Fibroblast of peridontal ligament (primary cell): ENCODE results near the gene BTBD9.

Source experiments
- DNase-seq: peaks from one replicate; pipeline ENCODE4 v3.0.0-alpha.2; 2010; ENCODE audit errors: extremely low read depth

Gene BTBD9

GRCh38 chr6:38177882-38178583 lies 461.7 kb downstream of the BTBD9 start:
- no peak for DNase-seq

GRCh38 chr6:38176797-38177751 lies 462.7 kb downstream of the BTBD9 start:
- no peak for DNase-seq

GRCh38 chr6:38175786-38176185 lies 463.9 kb downstream of the BTBD9 start:
- no peak for DNase-seq

GRCh38 chr6:38174806-38175495 lies 464.8 kb downstream of the BTBD9 start:
- no peak for DNase-seq

GRCh38 chr6:38174315-38174714 lies 465.4 kb downstream of the BTBD9 start:
- no peak for DNase-seq

- DNase-seq, result no peak
Observed at GRCh38 chr6:38173909-38174308, 465.8 kb downstream of the BTBD9 start.

- no peak for DNase-seq
Observed at GRCh38 chr6:38172739-38173410, 466.9 kb downstream of the BTBD9 start.

GRCh38 chr6:38171997-38172738 lies 467.6 kb downstream of the BTBD9 start:
- no peak for DNase-seq

- DNase-seq, result no peak
Observed at GRCh38 chr6:38170666-38171355, 468.9 kb downstream of the BTBD9 start.

GRCh38 chr6:38169977-38170526 lies 469.7 kb downstream of the BTBD9 start:
- no peak for DNase-seq

GRCh38 chr6:38169221-38169976 lies 470.3 kb downstream of the BTBD9 start:
- DNase-seq, result no peak

GRCh38 chr6:38168699-38169098 lies 471.0 kb downstream of the BTBD9 start:
- no peak for DNase-seq

GRCh38 chr6:38168126-38168525 lies 471.6 kb downstream of the BTBD9 start:
- no peak for DNase-seq

- no peak for DNase-seq
Observed at GRCh38 chr6:38167598-38167997, 472.1 kb downstream of the BTBD9 start.

GRCh38 chr6:38166411-38167240 lies 473.1 kb downstream of the BTBD9 start:
- no peak for DNase-seq

- DNase-seq, result no peak
Observed at GRCh38 chr6:38164671-38165108, 475.0 kb downstream of the BTBD9 start.

- DNase-seq, result no peak
Observed at GRCh38 chr6:38164131-38164481, 475.6 kb downstream of the BTBD9 start.
